DMS153 treated with DMSO at 0.1 percent for 48 hours (cell line): ENCODE data around the gene HSCB.
"Not testable (repeated sequence)": the region's sequence is repeated elsewhere in the genome, so short reads cannot be mapped to it uniquely, and the experiment has no call there.

Source experiments
- DNase-seq: peaks from one replicate; lab custom pipeline; 2025; ENCODE audit not compliant: unreplicated experiment; lab: John Stamatoyannopoulos, UW

Gene HSCB

DNA sequence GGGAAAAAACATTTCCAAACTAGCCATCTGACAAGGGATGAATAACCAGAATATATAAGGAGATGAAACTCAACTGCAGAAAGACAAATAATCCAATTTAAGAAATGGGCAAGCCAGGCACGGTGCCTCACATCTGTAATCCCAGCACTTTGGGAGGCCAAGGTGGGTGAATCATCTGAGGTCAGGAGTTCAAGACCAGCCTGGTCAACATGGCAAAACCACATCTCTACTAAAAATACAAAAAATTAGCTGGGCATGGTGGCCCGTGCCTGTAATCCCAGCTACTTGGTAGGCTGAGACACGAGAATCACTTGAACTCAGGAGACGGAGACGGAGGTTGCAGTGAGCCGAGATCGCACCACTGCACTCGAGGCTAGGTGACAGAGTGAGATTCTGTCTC lies 3.0 kb upstream of the HSCB start:
- not testable (repeated sequence) for DNase-seq

DNA sequence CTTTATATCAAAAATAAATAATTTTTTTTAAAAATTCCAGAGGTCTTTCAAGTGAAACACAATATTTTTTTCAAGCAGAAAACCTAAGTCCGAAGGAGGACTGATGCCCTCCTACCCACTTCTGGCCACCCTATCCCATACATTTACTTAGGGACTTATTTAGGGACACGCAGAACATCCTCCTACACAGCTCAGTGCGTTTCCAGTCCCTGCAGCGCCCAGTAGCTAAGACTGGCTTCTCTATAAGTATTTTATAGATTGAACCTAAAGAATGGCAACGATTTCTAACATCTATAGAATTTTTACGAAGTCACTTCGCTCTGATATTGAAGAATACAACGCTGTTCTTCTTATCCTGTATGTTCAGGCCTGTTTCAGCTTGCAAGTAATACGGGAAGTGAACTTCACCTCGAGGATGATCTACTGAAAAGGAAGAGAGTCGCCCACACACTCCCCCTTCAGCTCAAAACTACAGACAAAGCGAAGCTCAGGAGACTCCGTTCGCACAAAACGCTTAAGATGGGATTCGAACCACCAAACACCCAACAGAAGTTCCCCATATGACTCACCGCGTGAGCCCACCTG lies 547 bp upstream of the HSCB start:
- no peak for DNase-seq

DNA sequence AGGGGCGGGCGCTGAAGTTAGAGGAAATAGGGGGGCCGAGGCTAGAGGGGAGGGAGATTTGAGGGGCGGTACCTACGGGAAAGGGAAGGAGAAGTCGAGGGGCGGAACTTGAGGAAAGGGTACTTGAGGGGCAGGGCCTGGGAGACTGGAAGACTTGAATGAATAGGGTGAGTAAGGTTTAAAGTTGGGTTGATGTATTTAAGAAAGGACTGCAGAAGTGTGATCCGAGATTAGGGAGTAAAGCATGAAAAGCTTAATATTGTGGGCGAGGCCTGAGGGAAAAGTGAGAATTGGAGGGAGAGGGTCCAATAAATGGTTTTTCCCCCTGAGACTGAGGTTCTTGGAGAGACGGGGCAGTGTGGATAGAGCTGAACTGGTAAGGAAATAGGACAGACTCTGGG lies 723 bp downstream of the HSCB start:
- no peak for DNase-seq

DNA sequence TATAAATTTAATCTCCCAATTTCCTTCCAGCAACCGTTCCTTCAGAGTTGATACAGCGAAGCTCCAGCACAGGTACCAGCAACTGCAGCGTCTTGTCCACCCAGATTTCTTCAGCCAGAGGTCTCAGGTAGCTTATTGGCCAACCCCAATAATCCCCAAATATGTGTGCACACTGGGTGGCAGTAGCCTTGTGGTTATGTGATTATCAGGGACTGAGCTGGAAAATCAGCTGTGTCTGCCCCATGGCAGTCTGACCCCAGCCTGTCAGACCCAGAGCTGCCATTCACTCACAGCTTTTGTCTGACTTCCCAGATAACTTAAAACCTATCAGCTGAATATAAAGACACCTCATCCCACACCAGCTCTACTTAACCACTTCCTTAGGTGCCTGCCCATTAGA lies 2.0 kb downstream of the HSCB start:
- DNase-seq, result no peak

DNA sequence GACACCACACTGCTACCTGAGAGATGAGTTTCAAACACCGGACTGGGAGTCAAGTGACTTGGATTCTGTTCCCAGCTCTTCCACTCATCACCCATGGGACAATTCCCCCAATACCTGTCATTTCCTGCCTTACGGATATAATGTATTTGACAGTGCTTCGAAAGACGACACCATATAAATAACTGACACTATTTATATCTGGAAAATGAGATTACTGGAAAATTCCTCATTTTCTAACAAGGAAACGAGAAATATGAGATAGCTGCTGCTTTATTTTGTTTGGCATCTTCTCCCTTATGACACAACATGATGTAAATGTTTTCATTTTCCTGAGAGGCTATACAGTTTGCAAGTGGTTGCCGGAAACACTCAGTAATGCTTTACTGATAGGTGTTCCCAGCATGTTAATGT lies 8.6 kb downstream of the HSCB start:
- DNase-seq, result no peak

DNA sequence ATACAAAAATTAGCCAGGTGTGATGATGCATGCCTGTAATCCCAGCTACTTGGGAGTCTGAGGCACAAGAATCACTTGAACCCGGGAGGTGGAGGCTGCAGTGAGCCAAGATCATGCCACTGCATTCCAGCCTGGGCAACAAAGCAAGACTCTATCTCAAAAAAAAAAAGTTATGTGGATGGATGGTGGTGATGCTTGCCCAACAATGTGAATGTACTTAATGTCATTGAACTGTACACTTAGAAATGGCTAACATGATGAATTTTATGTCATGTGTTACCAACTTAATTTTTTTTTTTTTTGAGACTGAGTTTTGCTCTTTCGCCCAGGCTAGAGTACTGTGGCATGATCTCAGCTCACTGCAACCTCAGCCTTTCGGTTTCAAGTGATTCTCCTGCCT lies 12.7 kb downstream of the HSCB start:
- not testable (repeated sequence) for DNase-seq

DNA sequence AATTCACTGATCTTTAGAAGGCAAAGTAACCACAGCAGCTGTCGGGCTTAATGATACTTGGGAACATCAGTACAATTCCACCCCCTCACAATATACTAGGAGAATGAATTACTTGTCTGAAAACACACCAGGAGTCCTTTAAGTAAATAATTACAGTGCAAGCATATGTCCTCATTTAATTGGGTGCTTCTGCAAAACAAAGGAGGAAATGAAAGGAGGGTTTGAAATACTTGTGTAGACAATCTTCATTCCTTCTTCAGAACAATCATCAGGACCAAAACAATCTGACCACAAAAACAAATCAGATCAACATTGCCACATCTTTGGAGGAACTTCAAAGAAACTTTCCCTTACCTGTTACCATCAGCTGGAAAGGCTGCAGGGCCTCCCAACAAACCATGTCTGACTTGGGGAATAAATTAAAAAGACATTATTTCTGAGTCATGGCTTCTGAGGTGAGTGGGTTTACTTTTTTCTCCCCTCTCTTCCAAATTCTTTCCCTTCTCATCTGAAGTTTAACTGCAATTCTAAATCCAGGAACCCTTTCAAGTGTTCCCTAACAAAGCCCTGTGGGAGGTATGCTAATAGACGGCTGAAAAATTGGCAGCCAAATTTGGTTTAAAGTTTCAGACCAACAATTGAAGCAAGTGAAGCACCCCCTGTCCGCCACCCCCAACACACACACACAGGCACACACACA lies 18.2 kb downstream of the HSCB start:
- no peak for DNase-seq

DNA sequence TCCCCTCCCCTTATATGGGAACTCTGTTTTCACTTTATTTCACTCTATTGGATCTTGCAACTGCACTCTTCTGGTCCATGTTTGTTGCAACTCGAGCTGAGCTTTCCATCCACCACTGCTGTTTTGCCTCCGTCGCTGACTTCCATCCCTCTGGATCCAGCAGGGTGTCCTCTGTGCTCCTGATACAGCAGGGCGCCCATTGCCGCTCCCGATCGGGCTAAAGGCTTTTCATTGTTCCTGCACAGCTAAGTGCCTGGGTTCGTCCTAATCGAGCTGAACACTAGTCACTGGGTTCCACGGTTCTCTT lies 19.6 kb downstream of the HSCB start:
- DNase-seq, result no peak

DNA sequence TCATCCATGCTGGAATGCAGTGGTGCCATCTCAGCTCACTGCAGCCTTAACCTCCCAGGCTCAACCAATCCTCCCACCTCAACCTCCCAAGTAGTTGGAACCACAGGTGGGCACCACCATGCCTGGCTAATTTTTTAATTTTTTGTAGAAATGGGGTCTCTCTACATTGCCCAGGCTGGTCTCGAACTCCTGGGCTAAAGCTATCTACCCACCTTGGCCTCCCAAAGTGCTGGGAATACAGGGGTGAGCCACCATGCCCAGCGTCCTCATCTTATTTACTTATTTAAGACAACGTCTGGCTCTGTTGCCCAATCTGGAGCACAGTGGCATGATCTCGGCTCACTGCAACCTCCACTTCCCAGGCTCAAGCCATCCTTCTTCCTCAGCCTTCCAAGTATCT lies 20.2 kb downstream of the HSCB start:
- not testable (repeated sequence) for DNase-seq

DNA sequence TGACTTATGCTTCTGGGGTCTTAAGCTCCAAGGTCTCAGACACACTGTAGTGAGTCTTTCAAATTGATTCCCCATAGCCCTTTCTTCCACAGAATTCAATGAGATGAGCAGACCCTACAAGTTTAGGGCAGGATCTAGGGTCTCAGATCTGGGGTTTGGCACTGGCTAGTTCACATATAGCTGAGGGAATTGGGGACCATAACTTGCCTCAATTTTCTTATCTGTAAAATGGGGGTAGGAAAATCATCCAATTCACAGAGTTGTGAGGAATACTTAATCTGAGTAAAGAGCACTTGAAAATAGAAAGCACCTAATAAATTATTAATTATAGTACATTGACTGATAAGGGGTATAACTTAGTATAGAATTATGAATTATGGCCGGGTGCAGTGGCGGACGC lies 24.8 kb downstream of the HSCB start:
- no peak for DNase-seq

DNA sequence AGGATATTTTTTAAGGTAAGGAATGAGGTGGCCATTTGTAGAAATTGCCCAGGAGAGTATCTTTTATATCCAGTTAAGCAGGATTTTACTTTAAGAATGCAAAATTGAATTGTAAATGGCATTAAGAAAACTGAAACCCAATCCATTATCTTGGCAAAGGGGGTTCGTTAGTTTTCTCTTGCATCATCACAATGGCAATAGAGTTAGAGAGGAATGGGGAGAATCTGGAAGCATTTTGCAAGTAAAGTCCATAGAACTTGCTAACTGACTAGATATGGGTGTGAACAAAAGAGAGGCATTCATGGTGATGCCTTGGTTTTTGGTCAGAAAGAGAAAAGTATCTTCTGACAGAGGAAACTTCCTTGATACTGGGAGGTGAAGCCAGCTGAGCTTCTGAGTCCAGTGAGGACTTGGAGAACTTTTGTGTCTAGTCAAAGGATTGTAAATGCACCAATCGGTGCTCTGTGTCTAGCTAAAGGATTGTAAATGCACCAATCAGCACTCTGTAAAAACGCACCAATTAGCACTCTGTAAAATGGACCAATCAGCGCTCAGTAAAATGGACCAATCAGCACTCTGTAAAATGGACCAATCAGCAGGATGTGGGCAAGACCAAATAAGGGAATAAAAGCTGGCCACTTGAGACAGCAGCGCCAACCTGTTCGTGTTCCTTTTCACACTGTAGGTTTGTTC lies 27.0 kb downstream of the HSCB start:
- DNase-seq, result no peak

DNA sequence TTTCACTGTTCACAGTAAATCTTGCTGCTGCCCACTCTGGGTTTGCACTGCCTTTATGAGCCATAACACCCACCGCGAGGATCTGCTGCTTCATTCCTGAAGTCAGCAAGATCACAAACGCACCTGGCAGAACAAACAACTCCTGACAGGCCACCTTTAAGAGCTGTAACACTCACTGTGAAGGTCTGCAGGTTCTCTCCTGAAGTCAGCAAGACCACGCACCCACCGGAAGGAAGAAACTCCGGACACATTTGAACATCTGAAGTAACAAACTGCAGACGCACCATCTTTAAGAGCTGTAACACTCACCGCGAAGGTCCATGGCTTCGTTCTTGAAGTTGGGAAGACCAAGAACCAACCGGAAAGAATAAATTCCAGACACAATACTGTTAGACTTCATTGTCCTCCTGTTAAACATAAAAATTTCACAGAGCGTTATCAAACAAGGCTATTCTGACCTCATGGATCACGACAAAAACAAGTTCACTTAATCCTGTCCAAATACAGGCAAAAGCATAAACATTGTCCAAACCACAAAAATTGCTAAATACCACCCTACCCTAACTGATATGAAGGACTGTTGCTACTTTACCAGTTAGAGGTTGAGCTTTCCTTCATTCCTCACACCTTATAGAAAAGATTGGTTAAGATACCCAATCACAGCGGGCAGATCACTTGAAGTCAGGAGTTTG lies 27.7 kb downstream of the HSCB start:
- no peak for DNase-seq

DNA sequence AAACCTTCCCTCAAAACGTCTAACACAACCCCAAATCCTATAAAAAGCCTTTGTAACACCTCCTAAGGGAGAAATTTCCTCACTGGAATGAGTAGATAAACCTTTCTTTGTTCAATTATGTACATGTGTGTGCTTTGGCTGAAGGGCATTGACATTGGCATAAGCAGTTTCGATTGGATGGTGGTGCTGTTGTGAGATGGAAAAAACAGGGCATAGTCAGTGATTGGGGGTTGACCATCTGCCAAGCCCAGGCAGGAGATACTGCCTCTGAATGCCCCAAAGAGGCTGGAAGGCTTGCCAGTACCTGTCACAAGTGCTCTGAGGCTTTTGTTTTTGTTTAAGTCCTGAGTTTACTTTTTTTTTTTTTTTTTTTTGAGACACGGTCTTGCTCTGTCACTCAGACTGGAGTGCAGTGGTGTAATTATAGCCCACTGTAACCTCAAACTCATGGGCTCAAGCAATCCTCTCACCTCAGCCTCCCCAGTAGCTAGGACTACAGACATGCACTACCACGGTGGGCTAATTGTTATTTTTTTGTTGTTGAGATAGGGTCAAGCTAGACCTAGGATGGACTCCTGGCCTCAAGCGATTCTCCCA lies 29.5 kb downstream of the HSCB start:
- peak; percentile 91 for DNase-seq

DNA sequence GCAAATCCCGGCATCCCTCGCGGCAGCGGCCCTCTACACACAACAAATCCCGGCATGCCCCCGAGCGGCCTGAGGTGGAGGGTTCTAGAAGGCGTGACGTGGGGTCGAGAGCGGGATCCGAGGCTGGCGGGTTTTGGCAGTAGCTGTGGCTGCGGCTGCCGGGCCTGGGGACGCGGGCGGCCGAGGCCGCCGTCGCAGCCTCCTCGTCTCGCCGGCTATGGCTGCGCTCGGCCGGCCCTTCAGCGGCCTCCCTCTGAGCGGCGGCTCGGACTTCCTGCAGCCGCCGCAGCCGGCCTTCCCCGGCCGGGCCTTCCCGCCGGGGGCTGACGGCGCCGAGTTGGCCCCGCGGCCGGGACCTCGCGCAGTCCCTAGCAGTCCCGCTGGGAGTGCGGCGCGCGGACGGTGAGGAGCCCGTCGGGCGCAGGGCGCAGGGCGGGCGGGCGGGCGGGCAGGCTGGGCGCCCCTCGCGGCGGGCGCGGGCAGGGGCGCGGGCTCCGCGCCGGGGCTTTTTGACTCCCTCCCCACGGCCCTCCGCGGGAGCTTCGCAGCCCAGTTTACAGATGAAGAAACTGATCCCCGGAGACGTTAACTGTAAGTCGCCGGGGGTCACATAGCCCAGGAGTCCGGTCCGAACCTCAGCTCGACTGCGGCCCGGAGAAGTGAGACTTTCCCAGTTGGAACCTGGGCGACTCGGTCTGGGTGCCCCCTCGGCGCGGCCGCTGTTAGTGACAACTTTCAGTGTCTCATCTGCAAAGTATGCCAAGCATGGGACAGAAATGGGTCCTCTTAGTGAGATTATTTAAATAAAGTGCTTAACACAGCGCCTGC lies 31.0 kb downstream of the HSCB start, which contains the start of gene CCDC117:
CCDC117 (plus strand) TSS at position 63 of the 828 bp plus-strand sequence; CDS start at position 218, 155 bp downstream.
- DNase-seq, result peak; percentile 88

DNA sequence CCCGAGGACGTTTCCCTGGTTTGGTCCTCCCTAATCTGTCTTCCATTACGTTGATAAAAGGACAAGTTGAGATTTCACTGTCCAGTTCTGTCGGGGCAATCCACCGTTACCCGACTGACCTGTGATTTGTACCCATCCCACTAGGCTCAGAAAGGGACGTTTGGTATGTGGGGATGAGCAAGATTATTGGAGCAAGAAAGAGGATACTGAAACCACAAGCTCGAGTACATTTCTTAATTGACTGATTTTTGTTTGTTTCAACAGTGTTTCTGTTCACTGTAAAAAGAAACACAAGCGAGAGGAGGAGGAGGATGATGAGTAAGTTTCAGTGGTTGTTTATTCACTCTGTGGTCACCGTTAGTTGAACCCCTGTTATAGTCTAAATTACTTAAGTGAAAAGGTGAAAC lies 31.6 kb downstream of the HSCB start:
- no peak for DNase-seq

DNA sequence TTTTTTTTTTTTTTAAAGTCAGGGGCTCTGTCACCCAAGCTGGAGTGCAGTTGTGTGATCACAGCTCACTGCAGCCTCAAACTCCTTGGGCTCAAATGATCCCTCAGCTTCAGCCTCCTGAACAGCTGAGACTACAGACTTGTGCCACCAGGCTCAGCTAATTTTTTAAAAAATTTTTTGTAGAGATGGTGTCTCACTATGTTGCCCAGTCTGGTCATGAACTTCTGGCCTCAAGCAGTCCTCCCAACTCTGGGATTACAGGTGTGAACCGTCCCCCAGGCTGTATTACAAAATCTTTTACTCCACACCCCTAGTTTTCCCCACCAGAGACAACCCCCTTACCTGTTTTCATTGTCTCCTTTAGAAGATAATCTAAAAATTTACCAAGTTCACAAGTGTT lies 32.5 kb downstream of the HSCB start:
- no peak for DNase-seq

DNA sequence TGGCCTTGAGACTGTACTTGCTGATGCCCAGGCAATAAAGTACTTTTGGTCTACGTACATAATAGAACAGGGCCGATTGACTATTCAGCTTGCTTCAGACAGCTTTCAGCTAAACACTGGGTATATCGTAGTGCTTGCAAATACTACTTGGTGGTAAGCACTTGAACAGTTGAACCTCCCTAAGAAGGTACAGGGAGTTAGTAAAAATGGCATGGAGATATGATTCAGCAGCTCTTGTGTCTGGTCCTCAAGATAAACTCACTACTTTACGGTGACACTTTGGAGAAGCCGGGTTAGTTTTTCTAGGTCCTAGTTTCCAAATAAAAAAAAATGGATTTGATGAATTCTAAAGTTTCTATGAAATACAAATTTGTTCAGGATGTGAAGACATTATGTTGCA lies 38.0 kb downstream of the HSCB start:
- no peak for DNase-seq

DNA sequence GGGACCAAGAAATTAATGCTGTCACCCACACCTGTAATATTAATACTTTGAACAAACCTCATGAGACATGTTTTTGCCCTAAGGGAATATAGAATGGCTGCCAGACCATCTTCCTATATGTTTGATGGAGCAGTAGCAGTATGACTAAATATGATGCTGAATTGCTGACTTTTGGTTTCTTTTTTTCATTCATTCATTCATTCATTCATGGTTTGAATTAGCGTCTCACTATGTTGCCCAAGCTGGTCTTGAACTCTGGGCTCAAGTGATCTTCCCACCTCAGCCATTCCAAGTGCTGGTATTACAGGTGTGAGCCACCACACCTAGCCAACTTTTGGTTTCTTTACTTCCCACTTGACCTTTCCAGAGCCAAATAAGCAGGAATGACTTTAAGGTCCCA lies 38.5 kb downstream of the HSCB start:
- no peak for DNase-seq

DNA sequence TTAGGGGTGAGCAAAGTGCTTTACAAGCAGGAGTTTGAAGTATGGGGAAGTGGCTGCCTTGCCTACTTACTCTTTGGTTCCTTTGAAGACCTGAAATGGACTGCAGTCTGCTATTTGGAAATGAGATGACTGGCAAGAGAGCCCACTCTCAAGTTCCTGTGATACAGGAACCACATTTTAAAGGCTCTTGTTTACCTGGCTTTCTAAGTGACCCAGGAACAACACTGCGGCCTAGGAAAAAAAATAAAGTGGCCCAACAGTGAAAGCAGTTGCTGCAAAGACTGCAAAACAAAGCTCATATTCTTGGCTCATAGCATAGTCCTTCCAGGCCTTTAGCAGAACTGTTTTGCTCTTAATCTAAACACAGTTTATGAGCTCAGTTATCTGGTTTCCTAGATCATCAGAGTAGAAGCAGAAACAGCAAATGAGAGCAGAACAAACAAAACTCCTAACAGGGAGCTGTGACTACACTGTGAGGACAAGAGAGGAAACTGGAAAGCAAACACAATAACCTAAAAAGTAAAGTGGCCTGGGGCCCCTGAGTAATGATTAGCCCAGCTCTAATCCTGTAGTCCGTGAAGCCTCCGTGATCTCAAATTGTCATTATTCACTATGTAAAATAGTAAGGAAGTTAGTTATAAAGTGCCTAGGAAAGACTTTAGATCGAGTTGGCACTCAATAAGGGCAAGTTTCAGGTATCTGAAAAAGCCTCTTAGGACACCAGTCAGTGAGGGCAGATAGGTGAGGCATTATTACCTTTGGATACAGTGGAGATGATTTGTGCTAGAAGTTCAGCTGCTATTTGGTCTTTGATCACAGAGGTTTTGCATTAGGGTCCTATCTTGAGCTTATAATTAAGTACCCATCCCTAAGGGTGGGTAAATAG lies 42.2 kb downstream of the HSCB start:
- DNase-seq, result peak; percentile 92

DNA sequence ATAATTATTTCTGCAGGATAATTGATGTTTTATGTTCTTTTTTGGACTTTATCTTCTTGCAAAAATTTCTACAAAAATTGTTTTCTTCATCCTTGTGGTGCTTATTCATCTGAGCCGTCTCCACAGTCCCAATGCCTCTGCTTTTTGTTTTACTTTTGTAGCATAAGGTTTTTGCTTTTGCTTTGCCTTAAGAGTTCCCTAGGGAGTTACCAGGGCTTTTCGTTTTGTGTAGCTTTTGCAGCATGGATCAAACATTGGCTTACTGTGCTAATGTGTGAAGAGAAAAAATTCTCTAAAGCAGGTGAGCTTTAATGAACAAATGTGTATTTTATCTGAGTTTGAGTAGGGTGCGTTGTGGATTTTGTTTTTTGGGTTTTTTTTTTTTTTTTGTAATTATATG lies 46.8 kb downstream of the HSCB start:
- no peak for DNase-seq
